Upper lobe of left lung (tissue), 4 donors: Measurements from ENCODE around the gene CMIP.

Source experiments
- EP300 ChIP-seq, 4 donors: sonication (generic); formaldehyde crosslinking; IDR thresholded peaks; one replicate each; pipeline ENCODE4 v1.5.1; 2017; ENCODE audit warnings: antibody characterized with exemption in 4 of 4, control low read depth in 2 of 4
- POLR2A ChIP-seq, 4 donors: fragments of 450-650 bp; IDR thresholded peaks; one replicate each; pipeline ENCODE4 v1.5.1; 2016 to 2017; ENCODE audit warnings: antibody characterized with exemption in 4 of 4, mild to moderate bottlenecking in 2 of 4
- TF ChIP-seq, protein P1 (sequence below), 6 experiments: fragments of 450-650 bp in 4 of 6; fragments of 200-600 bp in 2 of 6; sonication (generic) in 2 of 6; IDR thresholded peaks; one replicate each; pipeline ENCODE4 v1.5.1; 2016 to 2019; ENCODE audit warnings: antibody characterized with exemption in 6 of 6

GRCh38 chr16:81681311-81681710 is 236.7 kb downstream of the CMIP start:
- TF ChIP-seq, protein P1, sequence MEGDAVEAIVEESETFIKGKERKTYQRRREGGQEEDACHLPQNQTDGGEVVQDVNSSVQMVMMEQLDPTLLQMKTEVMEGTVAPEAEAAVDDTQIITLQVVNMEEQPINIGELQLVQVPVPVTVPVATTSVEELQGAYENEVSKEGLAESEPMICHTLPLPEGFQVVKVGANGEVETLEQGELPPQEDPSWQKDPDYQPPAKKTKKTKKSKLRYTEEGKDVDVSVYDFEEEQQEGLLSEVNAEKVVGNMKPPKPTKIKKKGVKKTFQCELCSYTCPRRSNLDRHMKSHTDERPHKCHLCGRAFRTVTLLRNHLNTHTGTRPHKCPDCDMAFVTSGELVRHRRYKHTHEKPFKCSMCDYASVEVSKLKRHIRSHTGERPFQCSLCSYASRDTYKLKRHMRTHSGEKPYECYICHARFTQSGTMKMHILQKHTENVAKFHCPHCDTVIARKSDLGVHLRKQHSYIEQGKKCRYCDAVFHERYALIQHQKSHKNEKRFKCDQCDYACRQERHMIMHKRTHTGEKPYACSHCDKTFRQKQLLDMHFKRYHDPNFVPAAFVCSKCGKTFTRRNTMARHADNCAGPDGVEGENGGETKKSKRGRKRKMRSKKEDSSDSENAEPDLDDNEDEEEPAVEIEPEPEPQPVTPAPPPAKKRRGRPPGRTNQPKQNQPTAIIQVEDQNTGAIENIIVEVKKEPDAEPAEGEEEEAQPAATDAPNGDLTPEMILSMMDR (IDR thresholded peaks at IDR 0.05) = no peak
- TF ChIP-seq POLR2A (IDR thresholded peaks at IDR 0.05) (no peak), EP300 (IDR thresholded peaks at IDR 0.05) (no peak)
